T-helper 1 cell treated with Interleukin-12 subunit alpha and Interleukin-12 subunit beta and Interleukin-4 antibody, amounts not matched to agents 30 μg/mL and 1 μg/mL, for 36 hours (primary cell): Measurements from ENCODE around the gene EIF2AK2.

Experiments used
- H3K27ac Mint-ChIP-seq: one replicate; pipeline ENCODE4 v1.8.0; 2021; ENCODE audit warnings: mild to moderate bottlenecking, mixed read lengths
- H3K27me3 Mint-ChIP-seq: one replicate; pipeline ENCODE4 v1.8.0; 2021; ENCODE audit warnings: low read depth, mixed read lengths
- H3K36me3 Mint-ChIP-seq: one replicate; pipeline ENCODE4 v1.8.0; 2021; ENCODE audit warnings: low read depth, mixed read lengths
- H3K4me1 Mint-ChIP-seq: one replicate; pipeline ENCODE4 v1.8.0; 2021; ENCODE audit warnings: low read depth, mixed read lengths
- H3K4me3 Mint-ChIP-seq: one replicate; pipeline ENCODE4 v1.8.0; 2021; ENCODE audit warnings: mild to moderate bottlenecking, moderate library complexity, mixed read lengths
- H3K9me3 Mint-ChIP-seq: one replicate; pipeline ENCODE4 v1.8.0; 2021; ENCODE audit warnings: mixed read lengths

Gene EIF2AK2

GRCh38 chr2:37149626-37150322 is 7.0 kb downstream of the EIF2AK2 start:
- Mint-ChIP-seq H3K4me3 (peak overlapping the region; percentile 11), H3K9me3 (no peaks in the 10 kb centered on the region), H3K36me3 (peaks cover 47% of the 10 kb centered on the region), H3K27me3 (no peaks in the 10 kb centered on the region), H3K27ac (peak overlapping the region; percentile 78), H3K4me1 (peaks cover 42% of the 10 kb centered on the region)

GRCh38 chr2:37148325-37148724 is 8.5 kb downstream of the EIF2AK2 start:
- H3K27ac Mint-ChIP-seq = no peak overlapping the region
- no peak overlapping the region for H3K4me3 Mint-ChIP-seq
- H3K36me3 Mint-ChIP-seq = peaks cover 38% of the 10 kb centered on the region
- H3K9me3 Mint-ChIP-seq = no peaks in the 10 kb centered on the region
- H3K4me1 Mint-ChIP-seq = peaks cover 32% of the 10 kb centered on the region
- no peaks in the 10 kb centered on the region for H3K27me3 Mint-ChIP-seq

GRCh38 chr2:37146062-37146461 is 10.7 kb downstream of the EIF2AK2 start:
- Mint-ChIP-seq H3K27ac (no peak overlapping the region), H3K9me3 (no peaks in the 10 kb centered on the region), H3K4me3 (no peak overlapping the region), H3K27me3 (no peaks in the 10 kb centered on the region), H3K36me3 (peaks cover 35% of the 10 kb centered on the region), H3K4me1 (peaks cover 18% of the 10 kb centered on the region)

GRCh38 chr2:37143974-37144373 is 12.8 kb downstream of the EIF2AK2 start:
- no peak overlapping the region for H3K4me3 Mint-ChIP-seq
- H3K4me1 Mint-ChIP-seq = peaks cover 7% of the 10 kb centered on the region
- peaks cover 45% of the 10 kb centered on the region for H3K36me3 Mint-ChIP-seq
- H3K27ac Mint-ChIP-seq = no peak overlapping the region
- H3K27me3 Mint-ChIP-seq = no peaks in the 10 kb centered on the region
- H3K9me3 Mint-ChIP-seq = no peaks in the 10 kb centered on the region

- Mint-ChIP-seq H3K27ac (no peak overlapping the region), H3K9me3 (no peaks in the 10 kb centered on the region), H3K27me3 (no peaks in the 10 kb centered on the region), H3K4me1 (peaks cover 1% of the 10 kb centered on the region), H3K4me3 (no peak overlapping the region), H3K36me3 (peaks cover 42% of the 10 kb centered on the region)
Observed at GRCh38 chr2:37142546-37142945, 14.2 kb downstream of the EIF2AK2 start.

- no peaks in the 10 kb centered on the region for H3K27me3 Mint-ChIP-seq
- H3K27ac Mint-ChIP-seq = no peak overlapping the region
- H3K9me3 Mint-ChIP-seq = no peaks in the 10 kb centered on the region
- no peak overlapping the region for H3K4me3 Mint-ChIP-seq
- H3K4me1 Mint-ChIP-seq = peaks cover 6% of the 10 kb centered on the region
- H3K36me3 Mint-ChIP-seq = peaks cover 54% of the 10 kb centered on the region
Observed at GRCh38 chr2:37132914-37133313, 23.9 kb downstream of the EIF2AK2 start.

- Mint-ChIP-seq H3K27me3 (no peaks in the 10 kb centered on the region), H3K4me3 (no peak overlapping the region), H3K36me3 (peaks cover 56% of the 10 kb centered on the region), H3K27ac (no peak overlapping the region), H3K4me1 (peaks cover 7% of the 10 kb centered on the region), H3K9me3 (no peaks in the 10 kb centered on the region)
Observed at GRCh38 chr2:37125416-37125815, 31.4 kb downstream of the EIF2AK2 start.

GRCh38 chr2:37119157-37119556 is 37.6 kb downstream of the EIF2AK2 start:
- peaks cover 37% of the 10 kb centered on the region for H3K36me3 Mint-ChIP-seq
- no peak overlapping the region for H3K27ac Mint-ChIP-seq
- H3K4me1 Mint-ChIP-seq = peaks cover 9% of the 10 kb centered on the region
- H3K27me3 Mint-ChIP-seq = no peaks in the 10 kb centered on the region
- H3K4me3 Mint-ChIP-seq = no peak overlapping the region
- no peaks in the 10 kb centered on the region for H3K9me3 Mint-ChIP-seq

- no peaks in the 10 kb centered on the region for H3K27me3 Mint-ChIP-seq
- peaks cover 9% of the 10 kb centered on the region for H3K4me1 Mint-ChIP-seq
- no peaks in the 10 kb centered on the region for H3K9me3 Mint-ChIP-seq
- no peak overlapping the region for H3K27ac Mint-ChIP-seq
- H3K4me3 Mint-ChIP-seq = no peak overlapping the region
- peaks cover 36% of the 10 kb centered on the region for H3K36me3 Mint-ChIP-seq
Observed at GRCh38 chr2:37117566-37117965, 39.2 kb downstream of the EIF2AK2 start.

GRCh38 chr2:37111958-37112357 is 44.8 kb downstream of the EIF2AK2 start:
- Mint-ChIP-seq H3K36me3 (peaks cover 47% of the 10 kb centered on the region), H3K9me3 (no peaks in the 10 kb centered on the region), H3K4me3 (no peak overlapping the region), H3K4me1 (peaks cover 6% of the 10 kb centered on the region), H3K27me3 (no peaks in the 10 kb centered on the region), H3K27ac (no peak overlapping the region)

- H3K9me3 Mint-ChIP-seq = no peaks in the 10 kb centered on the region
- no peak overlapping the region for H3K4me3 Mint-ChIP-seq
- no peak overlapping the region for H3K27ac Mint-ChIP-seq
- H3K27me3 Mint-ChIP-seq = no peaks in the 10 kb centered on the region
- peaks cover 47% of the 10 kb centered on the region for H3K36me3 Mint-ChIP-seq
- peaks cover 3% of the 10 kb centered on the region for H3K4me1 Mint-ChIP-seq
Observed at GRCh38 chr2:37110306-37111212, 46.2 kb downstream of the EIF2AK2 start.

- peaks cover 3% of the 10 kb centered on the region for H3K4me1 Mint-ChIP-seq
- no peaks in the 10 kb centered on the region for H3K9me3 Mint-ChIP-seq
- H3K36me3 Mint-ChIP-seq = peaks cover 55% of the 10 kb centered on the region
- H3K27me3 Mint-ChIP-seq = no peaks in the 10 kb centered on the region
- no peak overlapping the region for H3K27ac Mint-ChIP-seq
- H3K4me3 Mint-ChIP-seq = no peak overlapping the region
Observed at GRCh38 chr2:37109523-37109922, 47.3 kb downstream of the EIF2AK2 start.

- Mint-ChIP-seq H3K27ac (peak overlapping the region; percentile 20), H3K9me3 (no peaks in the 10 kb centered on the region), H3K27me3 (no peaks in the 10 kb centered on the region), H3K4me1 (peaks cover 2% of the 10 kb centered on the region), H3K36me3 (peaks cover 57% of the 10 kb centered on the region), H3K4me3 (no peak overlapping the region)
Observed at GRCh38 chr2:37105150-37105549, 51.6 kb downstream of the EIF2AK2 start.

GRCh38 chr2:37104178-37104577 is 52.6 kb downstream of the EIF2AK2 start:
- Mint-ChIP-seq H3K27ac (no peak overlapping the region), H3K4me3 (no peak overlapping the region), H3K9me3 (no peaks in the 10 kb centered on the region), H3K36me3 (peaks cover 61% of the 10 kb centered on the region), H3K27me3 (no peaks in the 10 kb centered on the region), H3K4me1 (peaks cover 4% of the 10 kb centered on the region)

- H3K4me3 Mint-ChIP-seq = no peak overlapping the region
- H3K9me3 Mint-ChIP-seq = no peaks in the 10 kb centered on the region
- H3K27me3 Mint-ChIP-seq = no peaks in the 10 kb centered on the region
- H3K27ac Mint-ChIP-seq = no peak overlapping the region
- H3K4me1 Mint-ChIP-seq = peaks cover 4% of the 10 kb centered on the region
- H3K36me3 Mint-ChIP-seq = peaks cover 47% of the 10 kb centered on the region
Observed at GRCh38 chr2:37102588-37102987, 54.2 kb downstream of the EIF2AK2 start.
